ENCODE results near the gene LUC7L2. TPM values are rescaled to one million over a fixed set of nuclear protein-coding genes. Genes with fewer than 3 reads are reported as not detected.

Gene LUC7L2
- total RNA-seq, 1 experiment from 2014 or later, result 94.4 TPM

GRCh38 chr7:139359366-139360209 lies at the start of gene LUC7L2 (continued):
- TF ChIP-seq ARID4B (CRISPR knock-in tag; IDR thresholded peaks at IDR 0.05; ENCODE audit: borderline replicate concordance), result peak; percentile 70; the same call in 1 of the 2 replicates
- TF ChIP-seq NFE2L1 (CRISPR knock-in tag; IDR thresholded peaks at IDR 0.05), result peak; percentile 47
- TF ChIP-seq TCF7 (CRISPR knock-in tag; IDR thresholded peaks at IDR 0.05; ENCODE audit: low read depth), result peak; percentile 7; the same call in 1 of the 2 replicates
- 0 out of 2 replicates have a peak, but pooled peaks have one; percentile 64 for TF ChIP-seq SMAD3 (CRISPR knock-in tag; IDR thresholded peaks at IDR 0.05; ENCODE audit: borderline replicate concordance)
- peak; percentile 76 for TF ChIP-seq MAX (CRISPR knock-in tag; IDR thresholded peaks at IDR 0.05)
- 0 out of 2 replicates have a peak, but pooled peaks have one; percentile 80 for TF ChIP-seq JUN (CRISPR knock-in tag; IDR thresholded peaks at IDR 0.05)
- peak; percentile 43; the same call in 1 of the 2 replicates for TF ChIP-seq FOXP4 (CRISPR knock-in tag; IDR thresholded peaks at IDR 0.05)
- no peak for TF ChIP-seq IRF2 (CRISPR knock-in tag; IDR thresholded peaks at IDR 0.05; ENCODE audit: borderline replicate concordance, low read depth)

DNA sequence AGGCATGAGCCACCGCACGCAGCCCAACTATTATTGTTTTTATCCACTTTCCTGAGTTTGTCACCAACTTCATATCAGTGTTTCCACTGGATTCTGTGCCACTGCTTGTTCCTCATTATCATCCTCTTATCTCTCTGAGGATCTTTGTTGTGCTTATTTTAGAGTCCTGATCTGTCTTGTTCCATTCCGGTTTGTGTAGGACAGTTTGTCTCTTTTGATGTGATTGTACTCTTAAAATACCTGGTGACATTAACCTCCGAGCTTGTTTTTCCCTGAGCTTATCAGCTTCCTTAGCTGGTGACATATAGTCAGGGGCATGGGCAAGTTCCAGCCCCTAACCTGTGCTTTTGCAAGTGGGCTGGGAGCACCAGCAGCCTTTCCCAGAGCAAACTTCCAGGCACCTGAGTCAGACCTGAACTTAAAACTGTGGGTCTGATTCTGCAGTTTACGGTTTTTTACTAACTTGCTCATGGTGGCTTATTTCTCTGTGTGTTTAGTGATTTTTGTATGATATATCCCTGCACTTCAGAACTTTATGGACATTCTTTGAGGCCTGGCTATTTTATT lies 41.7 kb upstream of the LUC7L2 start:
- Mint-ChIP-seq H3K27ac (no peak overlapping the region), H3K27me3 (ENCODE audit: low read depth) (no peaks in the 10 kb centered on the region), H3K4me1 (peaks cover 8% of the 10 kb centered on the region), H3K9me3 (no peaks in the 10 kb centered on the region), H3K4me3 (no peak overlapping the region), H3K36me3 (no peaks in the 10 kb centered on the region)
- ChIA-PET CTCF (no interaction called here), POLR2A (no interaction called here)
- DNase-seq (ENCODE audit: low spot score), result no peak
- ATAC-seq, result no peak
- TF ChIP-seq SP1 (CRISPR knock-in tag; conservative IDR thresholded peaks at IDR 0.05) (no peak), SMAD4 (CRISPR knock-in tag; IDR thresholded peaks at IDR 0.05) (no peak), IRF2 (CRISPR knock-in tag; IDR thresholded peaks at IDR 0.05; ENCODE audit: borderline replicate concordance, low read depth) (no peak), ZNF219 (CRISPR knock-in tag; IDR thresholded peaks at IDR 0.05; ENCODE audit: borderline replicate concordance) (no peak), MYBL2 (CRISPR knock-in tag; IDR thresholded peaks at IDR 0.05) (no peak), CDX4 (CRISPR knock-in tag; IDR thresholded peaks at IDR 0.05; ENCODE audit: borderline replicate concordance) (no peak), FOXK1 (CRISPR knock-in tag; IDR thresholded peaks at IDR 0.05) (no peak)
- TF ChIP-seq, protein P1, sequence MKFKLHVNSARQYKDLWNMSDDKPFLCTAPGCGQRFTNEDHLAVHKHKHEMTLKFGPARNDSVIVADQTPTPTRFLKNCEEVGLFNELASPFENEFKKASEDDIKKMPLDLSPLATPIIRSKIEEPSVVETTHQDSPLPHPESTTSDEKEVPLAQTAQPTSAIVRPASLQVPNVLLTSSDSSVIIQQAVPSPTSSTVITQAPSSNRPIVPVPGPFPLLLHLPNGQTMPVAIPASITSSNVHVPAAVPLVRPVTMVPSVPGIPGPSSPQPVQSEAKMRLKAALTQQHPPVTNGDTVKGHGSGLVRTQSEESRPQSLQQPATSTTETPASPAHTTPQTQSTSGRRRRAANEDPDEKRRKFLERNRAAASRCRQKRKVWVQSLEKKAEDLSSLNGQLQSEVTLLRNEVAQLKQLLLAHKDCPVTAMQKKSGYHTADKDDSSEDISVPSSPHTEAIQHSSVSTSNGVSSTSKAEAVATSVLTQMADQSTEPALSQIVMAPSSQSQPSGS (CRISPR knock-in tag; IDR thresholded peaks at IDR 0.05; ENCODE audit: borderline replicate concordance, low read depth), result no peak
- TF ChIP-seq, protein P2, sequence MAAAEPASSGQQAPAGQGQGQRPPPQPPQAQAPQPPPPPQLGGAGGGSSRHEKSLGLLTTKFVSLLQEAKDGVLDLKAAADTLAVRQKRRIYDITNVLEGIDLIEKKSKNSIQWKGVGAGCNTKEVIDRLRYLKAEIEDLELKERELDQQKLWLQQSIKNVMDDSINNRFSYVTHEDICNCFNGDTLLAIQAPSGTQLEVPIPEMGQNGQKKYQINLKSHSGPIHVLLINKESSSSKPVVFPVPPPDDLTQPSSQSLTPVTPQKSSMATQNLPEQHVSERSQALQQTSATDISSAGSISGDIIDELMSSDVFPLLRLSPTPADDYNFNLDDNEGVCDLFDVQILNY (CRISPR knock-in tag; IDR thresholded peaks at IDR 0.05), result no peak
- TF ChIP-seq, protein P3, sequence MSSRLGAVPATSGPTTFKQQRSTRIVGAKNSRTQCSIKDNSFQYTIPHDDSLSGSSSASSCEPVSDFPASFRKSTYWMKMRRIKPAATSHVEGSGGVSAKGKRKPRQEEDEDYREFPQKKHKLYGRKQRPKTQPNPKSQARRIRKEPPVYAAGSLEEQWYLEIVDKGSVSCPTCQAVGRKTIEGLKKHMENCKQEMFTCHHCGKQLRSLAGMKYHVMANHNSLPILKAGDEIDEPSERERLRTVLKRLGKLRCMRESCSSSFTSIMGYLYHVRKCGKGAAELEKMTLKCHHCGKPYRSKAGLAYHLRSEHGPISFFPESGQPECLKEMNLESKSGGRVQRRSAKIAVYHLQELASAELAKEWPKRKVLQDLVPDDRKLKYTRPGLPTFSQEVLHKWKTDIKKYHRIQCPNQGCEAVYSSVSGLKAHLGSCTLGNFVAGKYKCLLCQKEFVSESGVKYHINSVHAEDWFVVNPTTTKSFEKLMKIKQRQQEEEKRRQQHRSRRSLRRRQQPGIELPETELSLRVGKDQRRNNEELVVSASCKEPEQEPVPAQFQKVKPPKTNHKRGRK (CRISPR knock-in tag; IDR thresholded peaks at IDR 0.05; ENCODE audit: borderline replicate concordance), result no peak
- TF ChIP-seq, protein P4, sequence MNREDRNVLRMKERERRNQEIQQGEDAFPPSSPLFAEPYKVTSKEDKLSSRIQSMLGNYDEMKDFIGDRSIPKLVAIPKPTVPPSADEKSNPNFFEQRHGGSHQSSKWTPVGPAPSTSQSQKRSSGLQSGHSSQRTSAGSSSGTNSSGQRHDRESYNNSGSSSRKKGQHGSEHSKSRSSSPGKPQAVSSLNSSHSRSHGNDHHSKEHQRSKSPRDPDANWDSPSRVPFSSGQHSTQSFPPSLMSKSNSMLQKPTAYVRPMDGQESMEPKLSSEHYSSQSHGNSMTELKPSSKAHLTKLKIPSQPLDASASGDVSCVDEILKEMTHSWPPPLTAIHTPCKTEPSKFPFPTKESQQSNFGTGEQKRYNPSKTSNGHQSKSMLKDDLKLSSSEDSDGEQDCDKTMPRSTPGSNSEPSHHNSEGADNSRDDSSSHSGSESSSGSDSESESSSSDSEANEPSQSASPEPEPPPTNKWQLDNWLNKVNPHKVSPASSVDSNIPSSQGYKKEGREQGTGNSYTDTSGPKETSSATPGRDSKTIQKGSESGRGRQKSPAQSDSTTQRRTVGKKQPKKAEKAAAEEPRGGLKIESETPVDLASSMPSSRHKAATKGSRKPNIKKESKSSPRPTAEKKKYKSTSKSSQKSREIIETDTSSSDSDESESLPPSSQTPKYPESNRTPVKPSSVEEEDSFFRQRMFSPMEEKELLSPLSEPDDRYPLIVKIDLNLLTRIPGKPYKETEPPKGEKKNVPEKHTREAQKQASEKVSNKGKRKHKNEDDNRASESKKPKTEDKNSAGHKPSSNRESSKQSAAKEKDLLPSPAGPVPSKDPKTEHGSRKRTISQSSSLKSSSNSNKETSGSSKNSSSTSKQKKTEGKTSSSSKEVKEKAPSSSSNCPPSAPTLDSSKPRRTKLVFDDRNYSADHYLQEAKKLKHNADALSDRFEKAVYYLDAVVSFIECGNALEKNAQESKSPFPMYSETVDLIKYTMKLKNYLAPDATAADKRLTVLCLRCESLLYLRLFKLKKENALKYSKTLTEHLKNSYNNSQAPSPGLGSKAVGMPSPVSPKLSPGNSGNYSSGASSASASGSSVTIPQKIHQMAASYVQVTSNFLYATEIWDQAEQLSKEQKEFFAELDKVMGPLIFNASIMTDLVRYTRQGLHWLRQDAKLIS (CRISPR knock-in tag; IDR thresholded peaks at IDR 0.05; ENCODE audit: borderline replicate concordance), result no peak
